Measurements from ENCODE around the gene AKAP8L. TPM values are rescaled to one million over a fixed set of nuclear protein-coding genes. Genes with fewer than 3 reads are reported as not detected.
A peak's percentile ranks its signal among the peaks of the same experiment; 100 is the strongest.

The AKAP8L gene
- total and polyA plus RNA-seq, 9 of the 15 experiments (the other 6 are each of a cell fraction or from before 2014, with no cell fraction given), result 2.4 to 116 (median 70.7) TPM

DNA sequence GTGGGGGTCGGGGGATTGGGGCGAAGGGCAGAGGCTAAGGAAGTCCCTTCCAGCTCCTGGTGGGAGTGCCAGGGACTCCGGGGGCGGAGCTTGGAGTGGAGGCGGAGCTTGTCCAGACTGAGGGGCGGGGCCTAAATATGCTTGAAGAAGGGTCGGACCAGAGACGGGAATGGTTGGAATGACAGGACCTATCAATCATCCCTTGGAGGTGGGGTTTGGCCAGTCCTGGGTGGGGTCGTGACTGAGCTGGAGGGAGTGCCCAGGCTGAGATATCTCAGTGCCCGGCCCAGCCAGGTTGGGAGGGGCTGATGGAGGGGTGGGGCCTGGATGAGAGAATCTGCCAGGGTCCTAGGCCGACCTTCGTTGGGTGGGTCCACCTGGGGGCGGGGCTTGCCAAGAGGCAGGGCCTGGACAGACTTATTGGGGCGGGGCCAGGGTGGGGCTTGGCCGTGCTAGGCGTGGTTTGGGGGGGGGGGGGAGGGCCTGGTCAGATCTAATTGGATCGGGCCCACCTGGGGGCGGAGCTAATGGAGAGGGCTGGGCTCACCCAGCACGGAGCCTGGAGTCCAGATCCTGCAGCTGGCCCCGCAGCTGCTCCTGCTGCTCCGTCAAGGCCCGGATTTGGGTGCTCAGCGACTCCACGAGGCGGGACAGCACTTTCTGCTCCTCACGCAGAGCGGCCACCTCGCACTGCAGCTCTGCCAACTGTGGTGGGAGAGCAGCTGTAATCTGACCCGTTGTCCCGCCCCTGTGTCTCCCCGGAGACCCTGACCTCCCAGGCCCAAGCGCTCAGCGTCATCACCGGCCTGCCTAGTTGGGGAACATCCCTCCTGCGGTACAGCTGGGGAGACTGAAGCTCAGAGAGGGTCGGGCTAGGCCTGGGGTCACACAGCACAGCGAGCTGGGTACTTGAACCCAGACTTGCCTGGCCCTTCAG, 33.6 kb upstream of the AKAP8L start (continued):
- TF ChIP-seq, protein P1, sequence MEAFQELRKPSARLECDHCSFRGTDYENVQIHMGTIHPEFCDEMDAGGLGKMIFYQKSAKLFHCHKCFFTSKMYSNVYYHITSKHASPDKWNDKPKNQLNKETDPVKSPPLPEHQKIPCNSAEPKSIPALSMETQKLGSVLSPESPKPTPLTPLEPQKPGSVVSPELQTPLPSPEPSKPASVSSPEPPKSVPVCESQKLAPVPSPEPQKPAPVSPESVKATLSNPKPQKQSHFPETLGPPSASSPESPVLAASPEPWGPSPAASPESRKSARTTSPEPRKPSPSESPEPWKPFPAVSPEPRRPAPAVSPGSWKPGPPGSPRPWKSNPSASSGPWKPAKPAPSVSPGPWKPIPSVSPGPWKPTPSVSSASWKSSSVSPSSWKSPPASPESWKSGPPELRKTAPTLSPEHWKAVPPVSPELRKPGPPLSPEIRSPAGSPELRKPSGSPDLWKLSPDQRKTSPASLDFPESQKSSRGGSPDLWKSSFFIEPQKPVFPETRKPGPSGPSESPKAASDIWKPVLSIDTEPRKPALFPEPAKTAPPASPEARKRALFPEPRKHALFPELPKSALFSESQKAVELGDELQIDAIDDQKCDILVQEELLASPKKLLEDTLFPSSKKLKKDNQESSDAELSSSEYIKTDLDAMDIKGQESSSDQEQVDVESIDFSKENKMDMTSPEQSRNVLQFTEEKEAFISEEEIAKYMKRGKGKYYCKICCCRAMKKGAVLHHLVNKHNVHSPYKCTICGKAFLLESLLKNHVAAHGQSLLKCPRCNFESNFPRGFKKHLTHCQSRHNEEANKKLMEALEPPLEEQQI (IDR thresholded peaks at IDR 0.05), result no peak
- peak; percentile 95 for TF ChIP-seq SMARCA5 (IDR thresholded peaks at IDR 0.05)
- TF ChIP-seq CBFA2T2 (conservative IDR thresholded peaks at IDR 0.05), result no peak
- TF ChIP-seq CREB1 (IDR thresholded peaks at IDR 0.05), result no peak; the same call in 1 of the 2 replicates
- peak; percentile 53 for TF ChIP-seq CREB1 (CRISPR knock-in tag; IDR thresholded peaks at IDR 0.05)
- TF ChIP-seq ZNF175 (CRISPR knock-in tag; IDR thresholded peaks at IDR 0.05; ENCODE audit: low read depth), result no peak
- TF ChIP-seq KDM1A (IDR thresholded peaks at IDR 0.05), result peak; percentile 62 to 76
- TF ChIP-seq NFRKB (IDR thresholded peaks at IDR 0.05; ENCODE audit: low read depth), result no peak
- no peak for TF ChIP-seq GABPB2 (CRISPR knock-in tag; conservative IDR thresholded peaks at IDR 0.05)
- TF ChIP-seq SRF (CRISPR knock-in tag; IDR thresholded peaks at IDR 0.05), result 0 out of 4 replicates have a peak, but pooled peaks of 1 of the 2 experiments have one; percentile 33
- TF ChIP-seq CBFA2T3 (IDR thresholded peaks at IDR 0.05), result no peak
- TF ChIP-seq MYNN (IDR thresholded peaks at IDR 0.05), result peak; percentile 53
- TF ChIP-seq MYNN (CRISPR knock-in tag; IDR thresholded peaks at IDR 0.05), result no peak
- no peak for TF ChIP-seq NCOA2 (IDR thresholded peaks at IDR 0.05; ENCODE audit: partially characterized antibody in 2 of 2)
- 0 out of 2 replicates have a peak, but pooled peaks have one; percentile 9 for TF ChIP-seq CXXC5 (CRISPR knock-in tag; IDR thresholded peaks at IDR 0.05)
- peak; percentile 28 for TF ChIP-seq HMGN3 (IDR thresholded peaks at IDR 0.05; ENCODE audit: borderline replicate concordance, extremely low read depth, insufficient read length, low read depth, low read length)
- TF ChIP-seq SP1 (CRISPR knock-in tag; IDR thresholded peaks at IDR 0.05), result peak; percentile 61
- TF ChIP-seq ZNF696 (CRISPR knock-in tag; conservative IDR thresholded peaks at IDR 0.05), result no peak
- 0 out of 2 replicates have a peak, but pooled peaks have one; percentile 17 for TF ChIP-seq JUND (IDR thresholded peaks at IDR 0.05; ENCODE audit: borderline replicate concordance, low read depth, low read length)
- TF ChIP-seq JUND (tag; IDR thresholded peaks at IDR 0.05; ENCODE audit: borderline replicate concordance, low read depth, low read length), result no peak
- peak; percentile 37 for TF ChIP-seq EGR1 (conservative IDR thresholded peaks at IDR 0.05)
- peak; percentile 72 for TF ChIP-seq ZFX (CRISPR knock-in tag; IDR thresholded peaks at IDR 0.05)
- TF ChIP-seq HNRNPLL (IDR thresholded peaks at IDR 0.05; ENCODE audit: low read depth, low read length, poor library complexity, severe bottlenecking), result no peak
- peak; percentile 30 for TF ChIP-seq TBP (optimal IDR thresholded peaks at IDR 0.05; ENCODE audit: low read depth, low read length)
- TF ChIP-seq ZNF589 (CRISPR knock-in tag; IDR thresholded peaks at IDR 0.05; ENCODE audit: low read depth), result no peak
- TF ChIP-seq ZNF121 (CRISPR knock-in tag; conservative IDR thresholded peaks at IDR 0.05), result peak; percentile 85
- no peak for TF ChIP-seq ETV5 (CRISPR knock-in tag; IDR thresholded peaks at IDR 0.05; ENCODE audit: low read depth)
- TF ChIP-seq DDX20 (tag; IDR thresholded peaks at IDR 0.05; ENCODE audit: low read depth), result no peak
- no peak for TF ChIP-seq EHMT2 (IDR thresholded peaks at IDR 0.05)
